Mucosa of descending colon (tissue), 3 donors: ENCODE results near the gene PIGT. TPM values are rescaled to one million over a fixed set of nuclear protein-coding genes. Genes with fewer than 3 reads are reported as not detected.
"Not testable (repeated sequence)": the region's sequence is repeated elsewhere in the genome, so short reads cannot be mapped to it uniquely, and the experiment has no call there.

Experiments
- ATAC-seq: fragments of 200-7000 bp; cut with Tn5 transposase; one replicate; pipeline ENCODE4 v1.9.1; 2020; ENCODE audit warnings: mild to moderate bottlenecking, moderate library complexity
- DNase-seq, 3 donors: peaks; one replicate each; pipeline ENCODE4 v3.0.0-alpha.2; 2020
- H3K36me3 ChIP-seq: fragments of 200-600 bp; one replicate; pipeline ENCODE4 v1.8.0; 2021; ENCODE audit warnings: low read depth, mild to moderate bottlenecking
- H3K4me1 ChIP-seq: fragments of 200-600 bp; one replicate; pipeline ENCODE4 v1.8.0; 2021; ENCODE audit warnings: low read depth, mild to moderate bottlenecking
- H3K4me3 ChIP-seq: fragments of 200-600 bp; one replicate; pipeline ENCODE4 v1.8.0; 2021; ENCODE audit warnings: mild to moderate bottlenecking
- H3K9me3 ChIP-seq: fragments of 200-600 bp; one replicate; pipeline ENCODE4 v1.8.0; 2021; ENCODE audit warnings: mild to moderate bottlenecking
- intact Hi-C, 2 donors: fragments of 100-400 bp; cut with DNase I in 1 of 2; cut with micrococcal nuclease in 1 of 2; formaldehyde crosslinking; loops; one replicate each; pipeline versions ENCODE4 v1.11.0 to v1.11.1; 2022; cut with DNase I, micrococcal nuclease
- microRNA-seq: library from miRNA; unstranded; fragments of <30 nt; microRNA quantifications from one replicate; pipeline ENCODE4, GENCODE V29; 2019
- total RNA-seq, 3 donors: library from RNA; stranded (reverse); fragmentation: NEBNext Ultra II Directional in 2 of 3; extraction: Animal tissue kit (Norgen Biotek cat#: 25700) in 2 of 3; gene quantifications; one replicate each; pipeline versions ENCODE4 v1.2.1 to v1.2.4, GENCODE V29; 2021 to 2023
- TF ChIP-seq, protein P1 (sequence below): fragments of 200-600 bp; IDR thresholded peaks from one replicate; pipeline ENCODE4 v1.8.0; 2022; ENCODE audit warnings: antibody characterized with exemption, mild to moderate bottlenecking
- donor health status: DM: no; HTN: no; CAD: no; lungs with moderate emphysema.
- donor health status: DM: no; HTN: no; CAD: no.
- donor health status: DM: no; HTN: yes; CAD: no.

The PIGT gene
- total RNA-seq, 3 donors from 2014 or later = 92.1 to 137 (median 124) TPM

DNA sequence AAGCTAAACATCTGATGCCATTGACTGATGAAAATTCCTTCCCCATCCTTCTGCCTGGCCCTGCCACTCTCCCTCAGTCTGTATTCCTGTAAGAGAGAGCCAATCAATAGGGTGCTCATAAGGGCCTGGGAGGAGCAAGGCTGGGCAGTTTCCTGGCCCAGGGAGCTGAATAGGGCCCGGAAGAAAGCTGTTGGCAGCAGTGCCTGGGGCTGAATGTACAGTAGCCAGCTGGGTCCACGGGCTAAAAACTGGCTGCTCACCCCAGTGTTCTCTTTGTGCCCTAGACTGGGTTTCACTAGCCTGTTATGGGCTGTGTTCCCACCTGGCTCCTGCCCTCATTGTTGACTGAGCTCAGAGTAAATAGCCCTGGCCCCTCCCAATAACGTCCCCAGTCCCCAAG, 51.9 kb downstream of the PIGT start:
- DNase-seq (peak; percentile 48 to 73 (median 67)), ATAC-seq (peak; percentile 62)
- TF ChIP-seq, protein P1, sequence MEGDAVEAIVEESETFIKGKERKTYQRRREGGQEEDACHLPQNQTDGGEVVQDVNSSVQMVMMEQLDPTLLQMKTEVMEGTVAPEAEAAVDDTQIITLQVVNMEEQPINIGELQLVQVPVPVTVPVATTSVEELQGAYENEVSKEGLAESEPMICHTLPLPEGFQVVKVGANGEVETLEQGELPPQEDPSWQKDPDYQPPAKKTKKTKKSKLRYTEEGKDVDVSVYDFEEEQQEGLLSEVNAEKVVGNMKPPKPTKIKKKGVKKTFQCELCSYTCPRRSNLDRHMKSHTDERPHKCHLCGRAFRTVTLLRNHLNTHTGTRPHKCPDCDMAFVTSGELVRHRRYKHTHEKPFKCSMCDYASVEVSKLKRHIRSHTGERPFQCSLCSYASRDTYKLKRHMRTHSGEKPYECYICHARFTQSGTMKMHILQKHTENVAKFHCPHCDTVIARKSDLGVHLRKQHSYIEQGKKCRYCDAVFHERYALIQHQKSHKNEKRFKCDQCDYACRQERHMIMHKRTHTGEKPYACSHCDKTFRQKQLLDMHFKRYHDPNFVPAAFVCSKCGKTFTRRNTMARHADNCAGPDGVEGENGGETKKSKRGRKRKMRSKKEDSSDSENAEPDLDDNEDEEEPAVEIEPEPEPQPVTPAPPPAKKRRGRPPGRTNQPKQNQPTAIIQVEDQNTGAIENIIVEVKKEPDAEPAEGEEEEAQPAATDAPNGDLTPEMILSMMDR = no peak
- no peaks in the 10 kb centered on the region for H3K9me3 ChIP-seq
- H3K36me3 ChIP-seq = no peaks in the 10 kb centered on the region
- intact Hi-C loops = no loop called here
- H3K4me3 ChIP-seq = no peak overlapping the region
- H3K4me1 ChIP-seq = peaks cover 15% of the 10 kb centered on the region

DNA sequence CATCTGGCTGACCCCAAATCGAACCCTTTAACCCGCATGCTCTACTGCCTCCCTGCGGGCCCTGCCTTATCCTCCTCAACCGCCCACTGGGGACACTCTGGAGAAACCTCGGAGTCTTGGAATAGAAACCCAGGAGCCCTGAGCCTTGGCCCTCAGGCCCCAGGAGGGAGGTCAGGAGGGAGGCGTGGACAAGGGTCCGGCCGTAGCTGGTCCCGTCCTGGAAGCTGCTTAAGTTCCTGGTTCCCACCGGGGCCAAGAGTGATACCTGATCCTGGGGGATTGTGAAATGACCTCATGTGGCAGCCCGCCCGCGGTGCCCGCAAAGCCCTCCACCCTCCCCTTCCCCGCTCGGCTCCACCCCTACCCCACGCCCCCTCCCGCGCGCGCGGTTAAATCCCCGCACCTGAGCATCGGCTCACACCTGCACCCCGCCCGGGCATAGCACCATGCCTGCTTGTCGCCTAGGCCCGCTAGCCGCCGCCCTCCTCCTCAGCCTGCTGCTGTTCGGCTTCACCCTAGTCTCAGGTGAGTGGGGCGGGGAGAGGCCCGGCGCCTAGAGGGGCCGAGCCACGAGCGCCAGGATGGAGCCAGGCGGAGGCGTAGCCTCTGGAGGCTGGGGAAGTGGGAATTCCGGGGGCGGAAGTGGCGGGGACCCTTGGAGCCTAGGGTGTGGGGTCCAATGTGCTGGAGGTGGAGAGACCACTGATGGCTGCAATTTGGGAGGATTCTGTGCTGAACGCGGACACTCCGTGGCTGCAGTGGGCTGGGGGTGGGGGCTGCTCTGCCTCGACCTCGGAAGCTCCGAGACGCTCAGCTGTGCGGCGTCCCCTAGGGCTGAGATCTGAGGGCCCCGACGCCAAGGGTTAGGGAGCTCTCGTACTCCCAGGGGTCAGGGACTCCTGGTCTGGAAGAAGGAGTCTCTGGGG, 53.7 kb downstream of the PIGT start, which contains the start of gene WFDC2:
TSS of gene WFDC2 (plus strand) at position 418 of the 926 bp plus-strand sequence. CDS start at position 447, 29 bp downstream.
- intact Hi-C loops = no loop called here
- H3K4me1 ChIP-seq = peaks cover 15% of the 10 kb centered on the region
- no peaks in the 10 kb centered on the region for H3K36me3 ChIP-seq
- DNase-seq (peak; percentile 54 to 76 (median 76)), ATAC-seq (peak; percentile 65)
- TF ChIP-seq, protein P1 = no peak
- no peaks in the 10 kb centered on the region for H3K9me3 ChIP-seq
- H3K4me3 ChIP-seq = no peak within 1 kb of the TSS

DNA sequence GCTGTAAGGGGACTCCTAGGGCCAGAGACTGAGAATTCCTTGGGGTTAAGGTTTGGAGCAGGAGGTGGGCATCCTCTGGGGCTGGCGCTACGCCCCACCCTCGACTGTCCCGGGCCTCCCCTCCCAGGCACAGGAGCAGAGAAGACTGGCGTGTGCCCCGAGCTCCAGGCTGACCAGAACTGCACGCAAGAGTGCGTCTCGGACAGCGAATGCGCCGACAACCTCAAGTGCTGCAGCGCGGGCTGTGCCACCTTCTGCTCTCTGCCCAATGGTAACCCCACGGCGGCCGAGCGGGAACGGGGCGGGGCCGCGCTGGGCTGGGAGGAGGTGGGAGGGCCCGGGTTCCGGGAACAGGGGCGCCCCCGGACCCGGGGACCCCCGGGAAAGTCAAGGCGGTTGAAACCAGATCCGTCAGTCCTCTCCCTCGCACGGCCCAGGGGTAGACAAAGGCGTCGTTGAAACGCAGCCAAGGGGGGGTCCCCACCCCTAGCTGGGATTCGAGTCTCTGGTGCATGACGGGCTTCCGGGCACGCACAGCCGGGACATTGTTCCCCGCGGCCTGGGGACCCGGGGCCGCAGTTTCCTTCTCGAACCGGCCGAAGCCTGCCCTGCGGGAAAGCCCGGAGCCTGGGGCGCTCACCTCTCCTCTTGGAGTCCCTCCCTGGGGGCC, 54.5 kb downstream of the PIGT start:
- TF ChIP-seq, protein P1 = no peak
- no peaks in the 10 kb centered on the region for H3K9me3 ChIP-seq
- H3K4me1 ChIP-seq = peaks cover 12% of the 10 kb centered on the region
- no peaks in the 10 kb centered on the region for H3K36me3 ChIP-seq
- DNase-seq (peak; percentile 73 to 82 (median 82)), ATAC-seq (peak; percentile 74)
- intact Hi-C loops = no loop called here
- H3K4me3 ChIP-seq = no peak overlapping the region

DNA sequence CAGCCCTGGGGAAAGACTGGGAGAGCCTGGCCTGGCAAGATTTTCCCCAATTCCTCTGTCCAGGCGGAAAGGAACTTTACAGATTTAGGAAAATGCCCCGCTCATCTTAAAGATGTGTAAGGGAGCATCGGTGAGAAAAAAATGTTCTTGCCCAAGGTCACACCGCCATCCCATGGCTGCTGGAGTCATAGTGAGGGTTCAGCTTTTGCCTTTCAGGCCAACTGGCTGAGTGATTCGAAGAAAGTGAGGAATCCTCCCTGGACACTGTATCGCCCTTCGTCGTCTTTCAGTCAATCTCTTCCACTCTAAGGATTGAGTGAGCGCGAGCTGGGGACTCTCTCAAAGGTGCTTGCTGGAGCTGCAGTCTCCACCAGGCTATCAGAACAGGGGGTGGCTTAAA, 55.0 kb downstream of the PIGT start:
- H3K9me3 ChIP-seq = no peaks in the 10 kb centered on the region
- DNase-seq (no peak), ATAC-seq (no peak)
- no peaks in the 10 kb centered on the region for H3K36me3 ChIP-seq
- intact Hi-C loops = no loop called here
- H3K4me1 ChIP-seq = peaks cover 9% of the 10 kb centered on the region
- H3K4me3 ChIP-seq = no peak overlapping the region
- TF ChIP-seq, protein P1 = no peak

DNA sequence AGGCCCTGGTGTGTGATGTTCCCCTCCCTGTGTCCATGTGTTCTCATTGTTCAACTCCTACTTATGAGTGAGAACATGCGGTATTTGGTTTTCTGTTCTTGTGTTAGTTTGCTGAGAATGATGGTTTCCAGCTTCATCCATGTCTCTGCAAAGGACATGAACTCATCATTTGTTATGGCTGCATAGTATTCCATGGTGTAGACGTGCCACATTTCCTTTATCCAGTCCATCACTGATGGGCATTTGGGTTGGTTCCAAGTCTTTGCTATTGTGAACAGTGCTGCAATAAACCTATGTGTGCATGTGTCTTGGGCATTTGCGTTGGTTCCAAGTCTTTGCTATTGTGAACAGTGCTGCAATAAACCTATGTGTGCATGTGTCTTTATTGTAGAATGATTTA, 56.3 kb downstream of the PIGT start:
- H3K4me3 ChIP-seq, H3K4me1 ChIP-seq, ATAC-seq, H3K36me3 ChIP-seq, DNase-seq, intact Hi-C loops, H3K9me3 ChIP-seq: not testable (repeated sequence)

Small RNA genes within 50 kb of the gene (microRNA-seq; reads per million reads assigned to microRNA genes)
- gene MIR6812 = not detected

Other genes starting within 250 kb of the PIGT start
- gene PI3, start 241.2 kb upstream of the PIGT start, total RNA-seq = 100 to 1,000 TPM in 2 of 3 donors, 10 to 100 TPM in 1; 86.8 to 399 (median 294) TPM
- not detected for gene SEMG1, start 209.1 kb upstream of the PIGT start, total RNA-seq
- gene SEMG2, start 194.8 kb upstream of the PIGT start, total RNA-seq = not detected
- 100 to 1,000 TPM in 1 of 3 donors, 10 to 100 TPM in 2; 29.9 to 132 (median 43.3) TPM for gene SLPI, start 161.6 kb upstream of the PIGT start, total RNA-seq
- not detected for gene RBPJL, start 109.3 kb upstream of the PIGT start, total RNA-seq
- gene MATN4, start 107.8 kb upstream of the PIGT start, total RNA-seq = under 1 TPM in 2 of 3 donors, not detected in 1; 0.17 to 0.22 TPM
- 100 to 1,000 TPM; 114 to 145 (median 122) TPM for gene SDC4, start 67.7 kb upstream of the PIGT start, total RNA-seq
- 10 to 100 TPM; 37.2 to 41.7 (median 39.9) TPM for gene SYS1, start 53.0 kb upstream of the PIGT start, total RNA-seq
- gene TP53TG5, start 37.8 kb upstream of the PIGT start, total RNA-seq = 1 to 10 TPM; 1.4 to 2.1 (median 1.6) TPM
- 100 to 1,000 TPM; 108 to 125 (median 124) TPM for gene DBNDD2, start 7.9 kb upstream of the PIGT start, total RNA-seq
- gene WFDC2, start 53.6 kb downstream of the PIGT start, total RNA-seq = 100 to 1,000 TPM in 1 of 3 donors, 10 to 100 TPM in 2; 65.7 to 183 (median 78.0) TPM
- gene SPINT3, start 99.5 kb downstream of the PIGT start, total RNA-seq = not detected
- not detected for gene WFDC6, start 123.3 kb downstream of the PIGT start, total RNA-seq
- not detected for gene EPPIN, start 131.3 kb downstream of the PIGT start, total RNA-seq
- not detected for gene WFDC8, start 163.1 kb downstream of the PIGT start, total RNA-seq
- gene WFDC10A, start 213.6 kb downstream of the PIGT start, total RNA-seq = not detected
- not detected for gene WFDC9, start 215.1 kb downstream of the PIGT start, total RNA-seq